Neuronal stem cell (in vitro differentiated cells): ENCODE results near the gene NOS3.

ENCODE experiments used
- DNase-seq: peaks from one replicate; pipeline ENCODE4 v3.0.0-alpha.2; 2013; ENCODE audit warnings: low spot score
- H2AFZ ChIP-seq: one replicate; pipeline ENCODE4 v1.6.1; 2013; ENCODE audit warnings: mild to moderate bottlenecking, low read length, inconsistent platforms
- H2AK5ac ChIP-seq: 2 replicates; pipeline ENCODE4 v1.6.1; 2013; ENCODE audit warnings: low read depth, mild to moderate bottlenecking, inconsistent platforms, low read length, moderate library complexity, mixed read lengths
- H2BK120ac ChIP-seq: 2 replicates; pipeline ENCODE4 v1.6.1; 2013; ENCODE audit warnings: low read depth, mild to moderate bottlenecking, inconsistent platforms, low read length, moderate library complexity, mixed read lengths
- H2BK12ac ChIP-seq: one replicate; pipeline ENCODE4 v1.6.1; 2013; ENCODE audit warnings: low read length, inconsistent platforms
- H2BK15ac ChIP-seq: 2 replicates; pipeline ENCODE4 v1.6.1; 2013; ENCODE audit warnings: mild to moderate bottlenecking, low read length, inconsistent platforms, mixed read lengths
- H2BK5ac ChIP-seq: one replicate; pipeline ENCODE4 v1.6.1; 2013; ENCODE audit warnings: inconsistent platforms, mild to moderate bottlenecking, low read length, moderate library complexity
- H3K14ac ChIP-seq: one replicate; pipeline ENCODE4 v1.6.1; 2013; ENCODE audit warnings: low read length, inconsistent platforms
- H3K18ac ChIP-seq: 2 replicates; pipeline ENCODE4 v1.6.1; 2013; ENCODE audit warnings: low read length, inconsistent platforms
- H3K23ac ChIP-seq: 2 replicates; pipeline ENCODE4 v1.6.1; 2013; ENCODE audit warnings: low read depth, mild to moderate bottlenecking, mixed read lengths, low read length, inconsistent platforms; ENCODE audit not compliant: poor library complexity
- H3K27ac ChIP-seq: replicated peaks from 3 replicates; pipeline ENCODE4 v1.5.1; 2013; ENCODE audit warnings: low read length, inconsistent platforms
- H3K27me3 ChIP-seq, 3 experiments: 2 replicates each; pipeline ENCODE4 v1.6.1; 2013; ENCODE audit warnings: low read length in 3 of 3, mild to moderate bottlenecking in 2 of 3, inconsistent platforms in 1 of 3, low read depth in 1 of 3, mixed read lengths in 1 of 3, moderate library complexity in 1 of 3; ENCODE audit not compliant: control insufficient read depth in 3 of 3, insufficient read depth in 3 of 3
- H3K36me3 ChIP-seq, 2 donors: replicated peaks in 1 of 2; 2 replicates each; pipeline ENCODE4 v1.6.1; 2013; ENCODE audit warnings: low read length in 2 of 2; ENCODE audit not compliant: control insufficient read depth in 2 of 2, insufficient read depth in 2 of 2
- H3K4ac ChIP-seq: 2 replicates; pipeline ENCODE4 v1.6.1; 2013; ENCODE audit warnings: inconsistent platforms, mild to moderate bottlenecking, low read length, moderate library complexity
- H3K4me1 ChIP-seq, 2 donors: 1 replicate in 1 of 2; 2 replicates in 1 of 2; pipeline ENCODE4 v1.6.1; 2013; ENCODE audit warnings: low read length in 2 of 2, low read depth in 1 of 2; ENCODE audit not compliant: control insufficient read depth in 2 of 2, insufficient read depth in 1 of 2
- H3K4me2 ChIP-seq: one replicate; pipeline ENCODE4 v1.6.1; 2013; ENCODE audit warnings: mild to moderate bottlenecking, low read length, inconsistent platforms; ENCODE audit not compliant: insufficient read depth, poor library complexity, severe bottlenecking
- H3K4me3 ChIP-seq, 2 donors: 2 replicates each; pipeline ENCODE4 v1.5.1; 2013; ENCODE audit warnings: low read length in 2 of 2, mild to moderate bottlenecking in 2 of 2, inconsistent platforms in 1 of 2, moderate library complexity in 1 of 2
- H3K79me1 ChIP-seq: one replicate; pipeline ENCODE4 v1.6.1; 2013; ENCODE audit warnings: low read depth, mild to moderate bottlenecking, inconsistent platforms, low read length, moderate library complexity
- H3K9ac ChIP-seq: one replicate; pipeline ENCODE4 v1.6.1; 2013; ENCODE audit warnings: mild to moderate bottlenecking, low read depth, low read length, inconsistent platforms; ENCODE audit not compliant: poor library complexity
- H3K9me3 ChIP-seq, 2 donors: replicated peaks in 1 of 2; 2 replicates each; pipeline versions ENCODE3 to v1.6.1; 2013; ENCODE audit warnings: low read length in 2 of 2, mild to moderate bottlenecking in 2 of 2, inconsistent platforms in 1 of 2, low read depth in 1 of 2, mixed read lengths in 1 of 2, moderate library complexity in 1 of 2; ENCODE audit not compliant: control insufficient read depth in 2 of 2, insufficient read depth in 1 of 2
- H4K8ac ChIP-seq: one replicate; pipeline ENCODE4 v1.6.1; 2013; ENCODE audit warnings: low read depth, mild to moderate bottlenecking, inconsistent platforms, low read length, moderate library complexity
- H4K91ac ChIP-seq: one replicate; pipeline ENCODE4 v1.6.1; 2013; ENCODE audit warnings: low read length, low read depth, mild to moderate bottlenecking, inconsistent platforms; ENCODE audit not compliant: poor library complexity
- WGBS, 2 donors: extraction: QIAGEN DNeasy Blood & Tissue Kit; methylation state at CpG; one replicate each; pipeline ENCODE4 v1.1.7; 2013; ENCODE audit warnings: missing lambda C conversion rate in 2 of 2, mixed read lengths in 1 of 2; ENCODE audit not compliant: insufficient read length in 2 of 2, insufficient replicate concordance in 1 of 2; ENCODE audit errors: extremely low coverage in 2 of 2; 5-methylcytosine and 5-hydroxymethylcytosine counted together

The NOS3 gene

GRCh38 chr7:150947241-150947745, 43.5 kb upstream of the NOS3 start:
- Histone ChIP-seq H3K36me3 (no peaks in the 10 kb centered on the region), H4K91ac (no peak overlapping the region), H2AFZ (no peak overlapping the region), H3K14ac (peak overlapping the region; percentile 75), H3K4ac (no peak overlapping the region), H2BK120ac (no peak overlapping the region), H2BK5ac (peak overlapping the region; percentile 84), H3K9ac (peak overlapping the region; percentile 17), H3K27ac (no peak overlapping the region), H2BK15ac (peak overlapping the region; percentile 92), H3K27me3 (peaks cover 0 to 6% (median 6%) of the 10 kb centered on the region in 3 experiments), H2AK5ac (peak overlapping the region; percentile 88), H3K23ac (peak overlapping the region; percentile 87), H3K4me3 (no peak overlapping the region), H3K4me1 (peaks cover 22 to 29% of the 10 kb centered on the region in 2 donors), H4K8ac (no peak overlapping the region), H3K4me2 (peak overlapping the region; percentile 38), H3K79me1 (peaks cover 2% of the 10 kb centered on the region), H3K18ac (peak overlapping the region; percentile 93), H2BK12ac (peak overlapping the region; percentile 52), H3K9me3 (no peaks in the 10 kb centered on the region)
- WGBS, 2 donors, result no CpG with 5 or more reads among the region's 31 CpGs
- DNase-seq, result no peak

GRCh38 chr7:150947761-150948651, 42.8 kb upstream of the NOS3 start:
- peaks cover 0 to 6% (median 0%) of the 10 kb centered on the region in 3 experiments for H3K27me3 ChIP-seq
- H2BK120ac ChIP-seq, result no peak overlapping the region
- H3K36me3 ChIP-seq, result no peaks in the 10 kb centered on the region
- H3K14ac ChIP-seq, result peak overlapping the region; percentile 75
- peak overlapping the region; percentile 94 for H2BK15ac ChIP-seq
- WGBS, 2 donors, result no CpG with 5 or more reads among the region's 34 CpGs
- peak overlapping the region; percentile 38 for H3K4me2 ChIP-seq
- no peak overlapping the region for H4K91ac ChIP-seq
- no peak overlapping the region for H2AFZ ChIP-seq
- peak overlapping the region; percentile 84 for H2BK5ac ChIP-seq
- H2BK12ac ChIP-seq, result no peak overlapping the region
- no peaks in the 10 kb centered on the region for H3K9me3 ChIP-seq
- H3K4me1 ChIP-seq, result peaks cover 22 to 29% of the 10 kb centered on the region in 2 donors
- peak overlapping the region; percentile 93 for H3K18ac ChIP-seq
- peak overlapping the region; percentile 92 for H2AK5ac ChIP-seq
- H3K4me3 ChIP-seq, result no peak overlapping the region
- no peak overlapping the region for H4K8ac ChIP-seq
- H3K9ac ChIP-seq, result peak overlapping the region; percentile 30
- H3K4ac ChIP-seq, result no peak overlapping the region
- no peak for DNase-seq
- H3K79me1 ChIP-seq, result peaks cover 2% of the 10 kb centered on the region
- H3K27ac ChIP-seq, result no peak overlapping the region
- H3K23ac ChIP-seq, result no peak overlapping the region

- Histone ChIP-seq H2AFZ (no peak overlapping the region), H3K4me2 (no peak overlapping the region)
- no peak for DNase-seq
Observed at GRCh38 chr7:150948791-150949251, 42.0 kb upstream of the NOS3 start.

GRCh38 chr7:150949564-150949963, 41.3 kb upstream of the NOS3 start:
- WGBS, 2 donors, result no CpG with 5 or more reads among the region's 4 CpGs
- H4K91ac ChIP-seq, result no peak overlapping the region
- H2BK15ac ChIP-seq, result no peak overlapping the region
- H2AK5ac ChIP-seq, result no peak overlapping the region
- no peak overlapping the region for H3K4me3 ChIP-seq
- H3K18ac ChIP-seq, result peak overlapping the region; percentile 76
- no peak for DNase-seq
- H2BK120ac ChIP-seq, result no peak overlapping the region
- no peak overlapping the region for H3K14ac ChIP-seq
- no peak overlapping the region for H3K9ac ChIP-seq
- H2BK12ac ChIP-seq, result no peak overlapping the region
- no peaks in the 10 kb centered on the region for H3K36me3 ChIP-seq
- peak overlapping the region; percentile 23 for H2AFZ ChIP-seq
- H3K4me1 ChIP-seq, result peaks cover 24 to 29% of the 10 kb centered on the region in 2 donors
- no peaks in the 10 kb centered on the region for H3K9me3 ChIP-seq
- H3K27me3 ChIP-seq, result peaks cover 0 to 6% (median 0%) of the 10 kb centered on the region in 3 experiments
- H3K4me2 ChIP-seq, result no peak overlapping the region
- H3K23ac ChIP-seq, result peak overlapping the region; percentile 58
- no peak overlapping the region for H4K8ac ChIP-seq
- H3K4ac ChIP-seq, result no peak overlapping the region
- H2BK5ac ChIP-seq, result peak overlapping the region; percentile 39
- H3K79me1 ChIP-seq, result peaks cover 2% of the 10 kb centered on the region
- H3K27ac ChIP-seq, result no peak overlapping the region

More at GRCh38 chr7:150948791-150949251, 42.0 kb upstream of the NOS3 start:
- Histone ChIP-seq H2AK5ac (peak overlapping the region; percentile 92), H3K14ac (peak overlapping the region; percentile 71), H3K4me3 (no peak overlapping the region), H3K4ac (peak overlapping the region; percentile 37), H3K18ac (peak overlapping the region; percentile 87), H3K27ac (no peak overlapping the region), H3K23ac (no peak overlapping the region), H3K27me3 (peaks cover 0 to 6% (median 0%) of the 10 kb centered on the region in 3 experiments), H3K79me1 (peaks cover 2% of the 10 kb centered on the region), H3K4me1 (peaks cover 22 to 29% of the 10 kb centered on the region in 2 donors), H3K9ac (peak overlapping the region; percentile 44), H2BK12ac (peak overlapping the region; percentile 73), H2BK15ac (peak overlapping the region; percentile 94), H3K9me3 (no peaks in the 10 kb centered on the region), H4K8ac (no peak overlapping the region), H4K91ac (no peak overlapping the region), H2BK5ac (no peak overlapping the region), H3K36me3 (no peaks in the 10 kb centered on the region), H2BK120ac (peak overlapping the region; percentile 96)
- no CpG with 5 or more reads among the region's 15 CpGs for WGBS, 2 donors
